A549 treated with AZD9567 at 1 μM for 4 hours (cell line): ENCODE measurements around the gene PMPCB. TPM values are rescaled to one million over a fixed set of nuclear protein-coding genes. Genes with fewer than 3 reads are reported as not detected.

Experiments used
- total RNA-seq: library from RNA; stranded (reverse); fragments of 200-300 nt; extraction: Qiagen RNA extraction; gene quantifications from 5 replicates; pipeline ENCODE4 v1.2.3, GENCODE V29; 2022; ENCODE audit not compliant: insufficient read depth

The PMPCB gene
- total RNA-seq, result 62.4 to 94.3 TPM (median 67.0 TPM) in 5 replicates

GRCh38 chr7:103296901-103297836 is at the start of gene PMPCB:
Gene PMPCB (plus strand): TSS chr7:103297435. CDS start chr7:103297460, 25 bp downstream.

DNA sequence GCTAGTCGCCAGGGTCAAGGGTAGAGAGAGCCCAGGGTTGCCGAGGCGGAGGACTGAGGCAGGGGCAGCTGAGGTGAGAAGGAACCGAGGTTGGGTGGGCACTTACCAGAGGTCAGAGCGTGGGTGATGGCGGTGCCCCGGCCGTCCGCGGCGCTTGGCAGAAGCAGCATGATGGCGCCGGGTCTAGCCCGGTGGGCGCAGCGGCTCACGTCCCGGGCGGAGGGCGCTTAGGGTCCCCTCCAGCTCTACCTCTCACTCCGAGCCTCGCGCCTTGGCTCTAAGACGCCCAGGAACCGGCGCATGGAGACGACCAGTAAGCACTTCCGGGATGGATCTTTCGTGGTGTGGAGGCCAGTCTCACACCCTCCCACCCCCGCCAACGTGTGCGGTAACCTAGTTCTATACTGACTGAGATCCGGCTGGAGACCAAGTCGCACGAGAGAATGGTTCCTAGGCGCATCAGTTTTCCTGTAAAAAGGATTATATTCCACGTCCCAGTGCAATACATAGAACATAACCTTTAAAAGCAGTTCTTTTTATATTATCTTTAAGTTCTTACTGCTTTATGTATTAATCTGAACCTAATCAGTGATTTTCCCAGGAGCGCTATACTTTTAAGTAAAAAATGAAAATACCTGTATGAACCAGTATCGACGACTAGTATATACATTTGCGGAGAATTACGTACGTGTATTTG is 47.4 kb downstream of the PMPCB start, which contains the start of gene DNAJC2:
DNAJC2 (minus strand) TSS at position 315 of the 697 bp plus-strand sequence; CDS start at position 170, 145 bp downstream.

GRCh38 chr7:103347507-103348267 is 50.5 kb downstream of the PMPCB start, which contains the start of gene PSMC2:
Gene PSMC2 (plus strand): TSS chr7:103347643. CDS start chr7:103347712, 69 bp downstream.

Other genes with a start within 250 kb of the PMPCB start
- gene FBXL13, start 222.6 kb upstream of the PMPCB start, total RNA-seq, result 0.27 to 0.48 TPM (median 0.43 TPM) in 4 of 5 replicates, not detected in the other
- gene ARMC10, start 222.3 kb upstream of the PMPCB start, total RNA-seq, result 34.2 to 39.5 TPM (median 38.3 TPM) in 5 replicates
- 2.7 to 4.8 TPM (median 4.2 TPM) in 5 replicates for gene NAPEPLD, start 148.3 kb upstream of the PMPCB start, total RNA-seq
- gene DNAJC2, start 47.3 kb downstream of the PMPCB start, total RNA-seq, result 33.2 to 41.5 TPM (median 38.2 TPM) in 5 replicates
- 152 to 180 TPM (median 156 TPM) in 5 replicates for gene PSMC2, start 50.2 kb downstream of the PMPCB start, total RNA-seq
- not detected in 5 replicates for gene SLC26A5, start 148.8 kb downstream of the PMPCB start, total RNA-seq